HUES6 (cell line): ENCODE results near the gene CERKL.

Source experiments
- H3K27ac ChIP-seq: 2 replicates; pipeline ENCODE4 v1.7.0; 2013; ENCODE audit warnings: low read depth, mild to moderate bottlenecking, low read length, inconsistent platforms
- H3K27me3 ChIP-seq: 2 replicates; pipeline ENCODE4 v1.6.1; 2013; ENCODE audit warnings: low read length; ENCODE audit not compliant: control insufficient read depth, insufficient read depth
- H3K36me3 ChIP-seq: 2 replicates; pipeline ENCODE4 v1.6.1; 2013; ENCODE audit warnings: low read length; ENCODE audit not compliant: control insufficient read depth, insufficient read depth
- H3K4me1 ChIP-seq: 2 replicates; pipeline ENCODE4 v1.6.1; 2013; ENCODE audit warnings: low read length; ENCODE audit not compliant: control insufficient read depth, insufficient read depth
- H3K4me3 ChIP-seq: 2 replicates; pipeline ENCODE4 v1.5.1; 2013; ENCODE audit warnings: low read depth, low read length
- H3K9ac ChIP-seq: one replicate; pipeline ENCODE4 v1.6.1; 2013; ENCODE audit warnings: mild to moderate bottlenecking, low read length
- H3K9me3 ChIP-seq: 2 replicates; pipeline ENCODE4 v1.6.1; 2013; ENCODE audit warnings: low read depth, low read length; ENCODE audit not compliant: control insufficient read depth, insufficient read depth

The CERKL gene

DNA sequence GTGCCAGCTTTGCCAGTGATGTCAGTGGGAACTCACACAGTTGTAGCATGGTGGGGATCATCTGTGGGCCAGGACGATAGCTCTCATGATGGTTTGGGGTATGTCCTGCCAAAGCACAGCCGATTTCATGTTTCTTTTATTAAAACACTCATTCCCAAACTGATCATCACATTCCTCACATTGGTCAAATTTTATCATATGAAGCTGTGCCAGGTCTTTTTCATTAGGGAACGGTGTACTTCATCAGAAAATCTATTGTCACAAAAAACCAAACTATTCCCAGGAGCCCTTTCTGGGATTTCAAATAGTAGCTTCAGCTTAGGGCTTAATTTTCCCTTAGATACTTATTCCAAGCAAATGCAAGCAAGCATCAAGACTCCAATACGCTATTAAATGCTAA, 157.7 kb downstream of the CERKL start:
- H3K27me3 ChIP-seq = no peaks in the 10 kb centered on the region
- no peak overlapping the region for H3K4me3 ChIP-seq
- peaks cover 5% of the 10 kb centered on the region for H3K4me1 ChIP-seq
- no peak overlapping the region for H3K27ac ChIP-seq
- H3K36me3 ChIP-seq = no peaks in the 10 kb centered on the region
- no peak overlapping the region for H3K9ac ChIP-seq
- H3K9me3 ChIP-seq = no peaks in the 10 kb centered on the region
